HG03378 (cell line): ENCODE measurements around the gene ANTXR1.
"Not testable (repeated sequence)": the region's sequence is repeated elsewhere in the genome, so short reads cannot be mapped to it uniquely, and the experiment has no call there.

Experiments used
- ATAC-seq: cut with Tn5 transposase; IDR thresholded peaks from one replicate; pipeline ENCODE4 v1.9.1; 2021; ENCODE audit warnings: mild to moderate bottlenecking, moderate library complexity; ENCODE audit not compliant: unreplicated experiment

ANTXR1 gene

GRCh38 chr2:69253611-69254301 lies 240.8 kb downstream of the ANTXR1 start:
- no peak for ATAC-seq

GRCh38 chr2:69255760-69256159 lies 242.8 kb downstream of the ANTXR1 start:
- ATAC-seq = no peak

GRCh38 chr2:69259994-69260591 lies 247.1 kb downstream of the ANTXR1 start:
- ATAC-seq = not testable (repeated sequence)

GRCh38 chr2:69260666-69261065 lies 247.7 kb downstream of the ANTXR1 start:
- no peak for ATAC-seq

- no peak for ATAC-seq
Measured at GRCh38 chr2:69269330-69269729, 256.4 kb downstream of the ANTXR1 start.

GRCh38 chr2:69271831-69272257 lies 258.9 kb downstream of the ANTXR1 start:
- ATAC-seq = no peak

- ATAC-seq = no peak
Measured at GRCh38 chr2:69272803-69273471, 260.0 kb downstream of the ANTXR1 start.

- no peak for ATAC-seq
Measured at GRCh38 chr2:69275490-69275889, 262.5 kb downstream of the ANTXR1 start.

GRCh38 chr2:69278366-69278765 lies 265.4 kb downstream of the ANTXR1 start:
- ATAC-seq = no peak

GRCh38 chr2:69279211-69279610 lies 266.2 kb downstream of the ANTXR1 start:
- no peak for ATAC-seq

- ATAC-seq = no peak
Measured at GRCh38 chr2:69279931-69280681, 267.1 kb downstream of the ANTXR1 start.

- ATAC-seq = no peak
Measured at GRCh38 chr2:69280796-69281412, 267.9 kb downstream of the ANTXR1 start.

GRCh38 chr2:69285379-69285894 lies 272.5 kb downstream of the ANTXR1 start:
- no peak for ATAC-seq

- ATAC-seq = no peak
Measured at GRCh38 chr2:69287544-69287943, 274.6 kb downstream of the ANTXR1 start.

- ATAC-seq = no peak
Measured at GRCh38 chr2:69288429-69288828, 275.4 kb downstream of the ANTXR1 start.

- ATAC-seq = no peak
Measured at GRCh38 chr2:69291004-69291650, 278.1 kb downstream of the ANTXR1 start.

- no peak for ATAC-seq
Measured at GRCh38 chr2:69291721-69292120, 278.7 kb downstream of the ANTXR1 start.

- ATAC-seq = no peak
Measured at GRCh38 chr2:69292256-69292655, 279.3 kb downstream of the ANTXR1 start.

GRCh38 chr2:69296421-69296820 lies 283.4 kb downstream of the ANTXR1 start:
- no peak for ATAC-seq

- no peak for ATAC-seq
Measured at GRCh38 chr2:69297216-69297615, 284.2 kb downstream of the ANTXR1 start.
